Uterus (tissue), 2 donors: ENCODE data around the gene BRD9.
"Not testable (repeated sequence)": the region's sequence is repeated elsewhere in the genome, so short reads cannot be mapped to it uniquely, and the experiment has no call there.

Experiments
- CTCF ChIP-seq, 4 experiments: fragments of 200-600 bp in 2 of 4; fragments of 450-650 bp in 2 of 4; sonication (generic) in 2 of 4; IDR thresholded peaks; one replicate each; pipeline ENCODE4 v1.5.1; 2016 to 2019; ENCODE audit warnings: antibody characterized with exemption in 4 of 4, mild to moderate bottlenecking in 2 of 4, moderate library complexity in 1 of 4
- POLR2A ChIP-seq, 2 donors: fragments of 450-650 bp; IDR thresholded peaks; one replicate each; pipeline ENCODE4 v1.6.1; 2016; ENCODE audit warnings: antibody characterized with exemption in 2 of 2, mild to moderate bottlenecking in 1 of 2, moderate library complexity in 1 of 2

DNA sequence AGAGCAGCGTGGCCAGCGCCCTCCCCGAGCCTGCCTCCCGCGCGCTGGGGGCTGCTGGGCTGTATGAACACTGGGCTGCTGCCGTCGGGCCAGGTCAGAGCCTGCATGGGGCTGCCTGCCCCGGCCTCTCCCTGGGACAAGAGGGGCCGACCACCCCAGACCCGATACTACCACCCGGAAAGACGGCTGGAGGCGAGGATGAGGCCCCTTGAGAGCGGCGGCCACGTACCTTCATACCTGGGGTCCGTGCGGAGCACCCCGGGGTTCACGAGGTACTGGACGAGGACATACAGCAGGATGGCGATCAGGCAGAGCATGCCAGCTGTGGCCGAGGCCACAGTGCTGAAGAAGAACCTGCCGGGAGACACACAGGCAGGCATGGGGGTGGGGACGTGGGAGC, 49.2 kb downstream of the BRD9 start:
- TF ChIP-seq CTCF, POLR2A (IDR thresholded peaks at IDR 0.05): not testable (repeated sequence)
